Heart left ventricle (tissue), 16 donors: ENCODE data around the gene UROC1. TPM values are rescaled to one million over a fixed set of nuclear protein-coding genes. Genes with fewer than 3 reads are reported as not detected.

ENCODE experiments used
- ATAC-seq, 4 donors: fragments of 200-7000 bp; cut with Tn5 transposase; one replicate each; pipeline ENCODE4 v1.9.1; 2020 to 2022; ENCODE audit warnings: moderate library complexity in 4 of 4, mild to moderate bottlenecking in 3 of 4, moderate number of reproducible peaks in 1 of 4
- DNase-seq, 5 donors: peaks; one replicate each; pipeline ENCODE4 v3.0.0-alpha.2; 2020
- H3K27ac ChIP-seq, 12 donors: fragments of 200-600 bp; sonication (generic) in 4 of 12; one replicate each; pipeline versions ENCODE4 v1.5.0 to v1.8.0; 2016 to 2022; ENCODE audit warnings: mild to moderate bottlenecking in 2 of 12
- H3K27me3 ChIP-seq, 9 donors: fragments of 200-600 bp; sonication (generic) in 2 of 9; one replicate each; pipeline versions ENCODE4 v1.5.1 to v1.8.0; 2016 to 2022; ENCODE audit warnings: mild to moderate bottlenecking in 3 of 9
- H3K36me3 ChIP-seq, 9 donors: fragments of 200-600 bp; sonication (generic) in 2 of 9; one replicate each; pipeline versions ENCODE4 v1.5.0 to v1.8.0; 2018 to 2022; ENCODE audit warnings: mild to moderate bottlenecking in 2 of 9
- H3K4me1 ChIP-seq, 12 donors: fragments of 200-600 bp; sonication (generic) in 4 of 12; one replicate each; pipeline versions ENCODE4 v1.5.0 to v1.8.0; 2016 to 2022; ENCODE audit warnings: mild to moderate bottlenecking in 3 of 12
- H3K4me3 ChIP-seq, 12 donors: fragments of 200-600 bp; sonication (generic) in 4 of 12; one replicate each; pipeline versions ENCODE4 v1.5.0 to v1.8.0; 2017 to 2022; ENCODE audit warnings: mild to moderate bottlenecking in 9 of 12, moderate library complexity in 4 of 12
- H3K9me3 ChIP-seq, 12 donors: fragments of 200-600 bp; sonication (generic) in 4 of 12; one replicate each; pipeline versions ENCODE4 v1.5.0 to v1.8.0; 2016 to 2022; ENCODE audit warnings: mild to moderate bottlenecking in 1 of 12
- CTCF ChIP-seq, 12 donors: fragments of 200-600 bp; sonication (generic) in 4 of 12; IDR thresholded peaks; one replicate each; pipeline versions ENCODE4 v1.5.0 to v1.8.0; 2018 to 2022; ENCODE audit warnings: antibody characterized with exemption in 12 of 12, mild to moderate bottlenecking in 5 of 12
- POLR2A ChIP-seq, 2 donors: fragments of 450-650 bp; IDR thresholded peaks; one replicate each; pipeline ENCODE4 v1.6.1; 2017; ENCODE audit warnings: antibody characterized with exemption in 2 of 2, mild to moderate bottlenecking in 2 of 2, moderate library complexity in 2 of 2
- whole genome bisulfite sequencing, 4 donors: extraction: QIAGEN DNeasy Blood & Tissue Kit in 2 of 4; methylation state at CpG; one replicate each; pipeline versions ENCODE4 v1.1.5 to v1.1.7; 2013 to 2018; 5-methylcytosine and 5-hydroxymethylcytosine counted together
- intact Hi-C, 10 donors: fragments of 100-400 bp; cut with DNase I; formaldehyde crosslinking; loops; one replicate each; pipeline versions ENCODE4 v1.11.1 to v1.14.2; 2022
- long read RNA-seq, 3 donors: library from polyadenylated mRNA; unstranded; transcript quantifications; one replicate each; pipeline ENCODE4 v2.0.0, GENCODE V29; 2020 to 2021
- polyA plus RNA-seq, 2 donors: library from polyadenylated mRNA; stranded (reverse); fragments of 200-250 nt; gene quantifications; one replicate each; pipeline ENCODE4 v1.2.3, GENCODE V29; 2013
- total RNA-seq, 9 donors: library from RNA; depleted of rRNA in 2 of 9; stranded (reverse); fragments of >200 nt in 2 of 9; fragmentation: NEBNext Ultra II Directional in 3 of 9; extraction: Animal tissue kit (Norgen Biotek cat#: 25700) in 3 of 9; gene quantifications; one replicate each; pipeline versions ENCODE4 v1.1.0 to v1.2.4, GENCODE V29; 2016 to 2023
- donor health status: ischemic (EF 13 %, LVEDD 7.1; RV severe dilation, severe dysfunction).
- donor health status: healthy with polysubstance abuse.
- donor health status: DM: no; HTN: yes; CAD: no.
- donor health status: DM: no; HTN: no; CAD: no.
- donor health status: ischemic (EF 25% LVEDD 6.9; RV normal size, moderate dysfunction).
- donor health status: ischemic (EF 25% LVEDD 5.7; RV mildly dilated, moderate dysfunction).
- donor health status: healthy.
- donor health status: DM: yes; HTN: yes; CAD: no.
- donor health status: ischemic (EF 35%, LVEDD 5.7; RV mildly dilated, moderate dysfunction).
- donor health status: nonischemic (EF 11% LVEDD 7.7; RV severe dilation, severe dysfunction).
- donor health status: DM: yes; HTN: yes; CAD: no.
- donor health status: PGD.
- donor health status: ischemic (EF 29% LVEDD 5.4; RV normal size, mild dysfunction).
- donor health status: nonischemic (EF 23%, LVEDD 6.1; RV moderate dilation, normal function).

The UROC1 gene
- not detected for total RNA-seq
- polyA plus RNA-seq = not detected
- long read RNA-seq, donor 1 = 0 reads
- long read RNA-seq, donor 2 = 0 reads
- long read RNA-seq, donor 3 = 0 reads

DNA sequence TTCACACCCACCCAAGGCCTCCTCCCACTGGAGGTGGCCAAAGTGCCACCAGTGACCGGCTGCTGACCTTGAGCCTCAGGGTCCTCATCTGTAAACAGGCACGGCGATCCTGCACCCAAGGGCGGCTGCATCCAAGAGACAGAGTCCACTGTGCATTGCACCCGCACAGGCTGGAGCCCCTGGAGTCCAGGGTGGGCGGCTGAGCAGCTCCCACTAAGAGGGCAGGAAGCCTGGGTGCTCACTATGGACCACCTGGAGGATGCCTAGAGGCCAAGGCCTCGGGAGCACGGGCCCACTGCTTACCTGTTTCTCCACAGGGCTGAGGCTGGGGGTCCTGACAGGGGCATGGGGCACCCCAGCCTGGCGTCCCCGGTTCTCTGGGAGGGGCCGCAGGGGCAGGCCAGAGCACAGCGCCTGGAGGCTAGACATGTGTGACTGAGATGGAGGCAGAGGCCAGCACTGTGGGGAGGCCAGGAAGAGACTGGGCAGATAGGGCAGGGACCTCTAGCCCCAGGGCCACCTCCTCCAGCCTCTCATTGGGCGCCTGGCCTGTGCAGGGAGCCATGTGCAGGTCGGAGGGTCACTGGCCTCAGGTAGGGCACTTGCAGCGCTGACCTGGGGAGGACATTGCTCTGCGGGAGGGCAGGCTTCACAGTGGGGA lies at the start of gene UROC1:
TSS of gene UROC1 (minus strand) at position 483 of the 661 bp plus-strand sequence. CDS start at position 429, 54 bp downstream.
- Histone ChIP-seq H3K27ac (no peak within 1 kb of the TSS), H3K4me3 (no peak within 1 kb of the TSS), H3K4me1 (peaks cover 0 to 1% (median 0%) of the 10 kb centered on the region in 12 donors), H3K36me3 (no peaks in the 10 kb centered on the region), H3K27me3 (peaks cover 0 to 5% (median 0%) of the 10 kb centered on the region in 9 donors), H3K9me3 (no peaks in the 10 kb centered on the region)
- intact Hi-C loops = no loop called here
- WGBS, 4 donors = 71 to 90% (median 90%) methylated on average over 3 to 16 of the region's 16 CpGs
- TF ChIP-seq CTCF (IDR thresholded peaks at IDR 0.05) (no peak), POLR2A (IDR thresholded peaks at IDR 0.05) (no peak)
- ATAC-seq (no peak), DNase-seq (peak in 3 of 5 donors; percentile 16 to 42 (median 22))

DNA sequence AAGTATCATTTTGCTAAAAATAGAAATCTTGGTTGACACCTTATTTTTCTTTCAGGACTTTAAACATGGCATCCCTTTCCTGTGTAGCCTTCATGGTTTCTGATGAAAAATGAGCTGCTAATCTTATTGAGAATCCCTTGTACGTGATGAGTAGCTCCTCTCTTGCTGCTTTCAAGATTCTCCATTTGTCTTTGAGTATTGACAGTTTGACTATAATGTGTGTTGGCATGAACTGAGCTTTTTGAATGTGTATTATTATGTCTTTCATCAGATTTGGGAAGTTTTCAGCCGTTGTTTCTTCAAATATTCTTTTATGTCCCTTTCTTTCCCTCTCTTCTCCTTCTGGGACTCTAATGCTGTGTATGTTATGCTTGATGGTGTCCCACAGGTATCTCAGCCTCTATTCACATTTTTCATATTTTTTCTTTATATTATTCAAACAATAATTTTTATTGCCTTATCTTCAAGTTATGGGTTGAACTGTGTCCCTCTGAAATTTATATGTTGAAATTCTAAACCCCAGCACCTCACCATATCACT lies 45.2 kb upstream of the UROC1 start:
- DNase-seq = no peak
- intact Hi-C loops = no loop called here
- peaks cover 0 to 19% (median 3%) of the 10 kb centered on the region in 12 donors for H3K9me3 ChIP-seq
- 56 to 81% (median 75%) methylated on average over 2 of the region's 2 CpGs for WGBS, 4 donors
- TF ChIP-seq POLR2A (IDR thresholded peaks at IDR 0.05) (no peak), CTCF (IDR thresholded peaks at IDR 0.05) (no peak)
- H3K27me3 ChIP-seq = peaks cover 0 to 5% (median 0%) of the 10 kb centered on the region in 9 donors
- no peak overlapping the region for H3K4me3 ChIP-seq
- no peaks in the 10 kb centered on the region for H3K4me1 ChIP-seq
- no peaks in the 10 kb centered on the region for H3K36me3 ChIP-seq
- no peak for ATAC-seq
- no peak overlapping the region for H3K27ac ChIP-seq

DNA sequence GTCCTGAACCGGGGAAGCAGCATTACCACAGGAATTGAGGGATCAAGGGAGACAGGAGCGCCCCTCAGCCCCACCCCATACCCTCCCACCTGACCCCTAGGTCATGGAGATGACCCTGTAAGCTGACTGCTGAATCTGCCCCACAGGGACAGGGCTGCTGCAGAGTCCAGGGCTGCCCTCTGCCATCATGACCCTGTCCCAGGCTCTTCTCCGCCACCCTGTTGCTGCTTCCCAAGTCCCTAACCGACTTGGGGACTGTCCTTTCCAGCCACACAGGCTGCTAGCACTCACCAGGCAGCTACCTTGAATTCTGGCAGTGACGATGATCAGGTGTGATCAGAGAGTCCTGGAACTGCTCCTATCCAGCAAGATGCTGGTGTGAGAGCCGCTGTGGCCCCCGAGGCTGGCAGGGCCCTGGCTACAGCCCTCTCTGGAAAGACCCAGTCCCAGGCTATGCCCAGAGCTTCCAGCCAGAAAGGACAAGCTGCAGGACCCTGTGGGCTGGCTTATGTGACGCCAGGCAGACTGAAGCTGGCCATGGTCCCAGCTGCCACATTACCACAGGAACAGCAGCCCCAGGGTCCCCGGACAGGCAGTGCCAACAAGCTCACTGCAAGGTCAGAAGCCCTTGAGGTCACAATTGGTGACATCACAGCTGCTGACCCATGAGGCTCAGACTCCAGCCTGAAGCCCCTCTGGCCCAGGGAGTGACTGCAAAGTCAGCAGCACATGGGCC lies 40.9 kb upstream of the UROC1 start, which contains the start of gene C3orf22:
TSS of gene C3orf22 (minus strand) at position 597 of the 736 bp plus-strand sequence. CDS start 5,542 bp downstream, outside the sequence.
- H3K27ac ChIP-seq = no peak within 1 kb of the TSS
- no peak within 1 kb of the TSS for H3K4me3 ChIP-seq
- ATAC-seq = peak in 2 of 4 donors; percentile 35 to 47
- no peaks in the 10 kb centered on the region for H3K27me3 ChIP-seq
- intact Hi-C loops = no loop called here
- no peaks in the 10 kb centered on the region for H3K36me3 ChIP-seq
- peaks cover 0 to 19% (median 3%) of the 10 kb centered on the region in 12 donors for H3K9me3 ChIP-seq
- WGBS, 4 donors = 62 to 71% (median 66%) methylated on average over 7 to 9 of the region's 9 CpGs
- TF ChIP-seq CTCF (IDR thresholded peaks at IDR 0.05) = no peak
- TF ChIP-seq POLR2A (IDR thresholded peaks at IDR 0.05) = no peak
- no peaks in the 10 kb centered on the region for H3K4me1 ChIP-seq
- DNase-seq = peak in 3 of 5 donors; percentile 12 to 40 (median 22)

GRCh38 chr3:126557761-126558160 lies 40.2 kb upstream of the UROC1 start:
- no peaks in the 10 kb centered on the region for H3K27me3 ChIP-seq
- H3K9me3 ChIP-seq = peaks cover 0 to 15% (median 1%) of the 10 kb centered on the region in 12 donors
- TF ChIP-seq POLR2A (IDR thresholded peaks at IDR 0.05) (no peak), CTCF (IDR thresholded peaks at IDR 0.05) (no peak)
- DNase-seq (peak in 1 of 5 donors; percentile 22), ATAC-seq (no peak)
- no peaks in the 10 kb centered on the region for H3K4me1 ChIP-seq
- H3K36me3 ChIP-seq = no peaks in the 10 kb centered on the region
- WGBS, 4 donors = 68 to 83% (median 75%) methylated on average over 3 to 6 of the region's 6 CpGs
- intact Hi-C loops = no loop called here
- no peak overlapping the region for H3K27ac ChIP-seq
- no peak overlapping the region for H3K4me3 ChIP-seq
